Lower leg skin (tissue), 4 donors: ENCODE measurements around the gene BTNL2. TPM values are rescaled to one million over a fixed set of nuclear protein-coding genes. Genes with fewer than 3 reads are reported as not detected.

Experiments used
- DNase-seq, 2 donors: peaks; one replicate each; pipeline ENCODE4 v3.0.0-alpha.2; 2019; ENCODE audit warnings: low spot score in 2 of 2
- H3K4me3 ChIP-seq: fragments of 200-600 bp; sonication (generic); 2 replicates; pipeline ENCODE4 v1.5.1; 2017; ENCODE audit warnings: mild to moderate bottlenecking, low read depth; ENCODE audit not compliant: poor library complexity, severe bottlenecking
- CTCF ChIP-seq, 3 donors: fragments of 450-650 bp; IDR thresholded peaks; one replicate each; pipeline ENCODE4 v1.5.1; 2016; ENCODE audit warnings: antibody characterized with exemption in 3 of 3, mild to moderate bottlenecking in 3 of 3, moderate library complexity in 2 of 3
- POLR2A ChIP-seq, 2 donors: fragments of 450-650 bp; IDR thresholded peaks; one replicate each; pipeline ENCODE4 v1.6.1; 2016 to 2017; ENCODE audit warnings: antibody characterized with exemption in 2 of 2, mild to moderate bottlenecking in 1 of 2, moderate library complexity in 1 of 2
- WGBS, 2 donors: methylation state at CpG; one replicate each; pipeline ENCODE4 v1.1.5; 2018; 5-methylcytosine and 5-hydroxymethylcytosine counted together
- intact Hi-C: fragments of 100-400 bp; cut with DNase I; formaldehyde crosslinking; loops from one replicate; pipeline ENCODE4 v1.15.0; 2023; ENCODE audit warnings: low total_unique reads
- total RNA-seq, 4 donors: library from RNA; depleted of rRNA; stranded (reverse); fragments of >200 nt; gene quantifications; one replicate each; pipeline ENCODE4 v1.1.0, GENCODE V29; 2016

BTNL2 gene
- total RNA-seq, 4 donors from 2014 or later = not detected

- intact Hi-C loops = loop anchor here (10.0 kb wide), 1 partner anchor 280 kb away; no protein-coding TSS in a partner anchor
- 91 to 93% methylated on average over 3 of the region's 3 CpGs for WGBS, 2 donors
- no peak overlapping the region for H3K4me3 ChIP-seq
- no peak for TF ChIP-seq CTCF (IDR thresholded peaks at IDR 0.05)
- no peak for TF ChIP-seq POLR2A (IDR thresholded peaks at IDR 0.05)
- DNase-seq = no peak
These were observed 17.8 kb upstream of the BTNL2 start for GRCh38 chr6:32424589-32425300.

- H3K4me3 ChIP-seq = no peak overlapping the region
- no peak for DNase-seq
- TF ChIP-seq POLR2A (IDR thresholded peaks at IDR 0.05) (no peak), CTCF (IDR thresholded peaks at IDR 0.05) (no peak)
- intact Hi-C loops = loop anchor here (5.0 to 10.0 kb wide), 2 partner anchors 379 to 876 kb away; no protein-coding TSS in a partner anchor
- 81 to 82% methylated on average over 3 of the region's 3 CpGs for WGBS, 2 donors
These were observed 9.1 kb upstream of the BTNL2 start for GRCh38 chr6:32416036-32416435.

- DNase-seq = peak; percentile 74 to 95
- TF ChIP-seq POLR2A (IDR thresholded peaks at IDR 0.05) (no peak), CTCF (IDR thresholded peaks at IDR 0.05) (peak in 2 of 3 donors; percentile 69 to 92)
- WGBS, 2 donors = 8% methylated on average over 13 of the region's 13 CpGs
- intact Hi-C loops = loop anchor here (5.0 to 10.0 kb wide), 2 partner anchors 379 to 877 kb away; no protein-coding TSS in a partner anchor
- H3K4me3 ChIP-seq = no peak overlapping the region
These were observed 8.6 kb upstream of the BTNL2 start for GRCh38 chr6:32415521-32416019.

- WGBS, 2 donors = 5 to 6% methylated on average over 11 of the region's 11 CpGs
- DNase-seq = peak; percentile 47 to 95
- no peak overlapping the region for H3K4me3 ChIP-seq
- TF ChIP-seq CTCF (IDR thresholded peaks at IDR 0.05) = peak in 1 of 3 donors; percentile 56
- no peak for TF ChIP-seq POLR2A (IDR thresholded peaks at IDR 0.05)
- intact Hi-C loops = loop anchor here (10.0 kb wide), 1 partner anchor 381 kb away; no protein-coding TSS in a partner anchor
These were observed 6.6 kb upstream of the BTNL2 start for GRCh38 chr6:32413427-32414047.

GRCh38 chr6:32411566-32412327 lies 4.8 kb upstream of the BTNL2 start:
- no peak for TF ChIP-seq POLR2A (IDR thresholded peaks at IDR 0.05)
- TF ChIP-seq CTCF (IDR thresholded peaks at IDR 0.05) = no peak
- no peak overlapping the region for H3K4me3 ChIP-seq
- WGBS, 2 donors = 81 to 84% methylated on average over 8 to 9 of the region's 9 CpGs
- intact Hi-C loops = loop anchor here (10.0 kb wide), 1 partner anchor 383 kb away; no protein-coding TSS in a partner anchor
- no peak for DNase-seq
